SH-SY5Y (cell line): ENCODE measurements around the gene HNRNPH2.

Experiments used
- GATA2 ChIP-seq: IDR thresholded peaks from 2 replicates; pipeline ENCODE4 v1.6.1; 2011; ENCODE audit warnings: mild to moderate bottlenecking, low read depth, low read length
- GATA3 ChIP-seq: IDR thresholded peaks from 2 replicates; pipeline ENCODE4 v1.6.1; 2011; ENCODE audit warnings: low read depth, mild to moderate bottlenecking, low read length, moderate library complexity

DNA sequence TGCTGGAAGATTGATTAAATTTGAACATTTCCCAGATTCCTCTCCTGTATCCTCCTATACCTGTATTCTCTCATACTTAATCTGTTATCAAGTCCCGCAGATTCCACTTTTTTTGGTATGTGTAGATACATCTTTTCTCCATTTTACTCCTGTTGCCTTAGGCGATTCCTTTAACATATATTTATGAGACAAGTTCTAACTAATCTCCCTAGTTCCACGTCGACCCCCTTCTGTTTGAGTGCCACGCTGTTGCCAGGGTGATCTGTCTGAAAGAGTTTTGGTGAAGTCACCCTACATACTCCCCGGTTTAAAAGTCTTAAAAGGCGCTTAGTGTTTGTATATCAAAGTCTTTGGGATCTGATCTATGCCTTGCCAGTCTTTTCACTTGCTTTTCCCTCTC, 2.4 kb downstream of the HNRNPH2 start:
- TF ChIP-seq GATA2: no peak
- TF ChIP-seq GATA3: no peak
